Right atrium auricular region (tissue), 2 donors: ENCODE results near the gene CD4. TPM values are rescaled to one million over a fixed set of nuclear protein-coding genes. Genes with fewer than 3 reads are reported as not detected.

Source experiments
- DNase-seq: peaks from one replicate; pipeline ENCODE4 v3.0.0-alpha.2; 2019; ENCODE audit warnings: low spot score
- H3K27ac ChIP-seq, 2 donors: fragments of 200-600 bp; sonication (generic); 1 replicate in 1 of 2; 2 replicates in 1 of 2; pipeline ENCODE4 v1.5.1; 2016 to 2019
- H3K27me3 ChIP-seq, 2 donors: fragments of 200-600 bp; sonication (generic); one replicate each; pipeline versions ENCODE4 v1.5.1 to v1.6.0; 2017 to 2019
- H3K36me3 ChIP-seq: fragments of 200-600 bp; sonication (generic); one replicate; pipeline ENCODE4 v1.5.1; 2016
- H3K4me1 ChIP-seq, 2 donors: fragments of 200-600 bp; sonication (generic); one replicate each; pipeline versions ENCODE4 v1.5.1 to v1.6.0; 2017 to 2019
- H3K4me3 ChIP-seq, 2 donors: fragments of 200-600 bp; sonication (generic); 1 replicate in 1 of 2; 2 replicates in 1 of 2; pipeline ENCODE4 v1.5.1; 2017 to 2019; ENCODE audit warnings: mild to moderate bottlenecking in 1 of 2, moderate library complexity in 1 of 2
- H3K9me3 ChIP-seq, 2 donors: fragments of 200-600 bp; sonication (generic); one replicate each; pipeline ENCODE4 v1.5.1; 2019
- total RNA-seq, 2 donors: library from RNA; depleted of rRNA; stranded (reverse); fragments of >200 nt; gene quantifications; one replicate each; pipeline ENCODE4 v1.1.0, GENCODE V29; 2016
- TF ChIP-seq, protein P1 (sequence below), 2 donors: fragments of 200-600 bp; sonication (generic); IDR thresholded peaks; one replicate each; pipeline ENCODE4 v1.5.1; 2019; ENCODE audit warnings: antibody characterized with exemption in 2 of 2

Gene CD4
- total RNA-seq, 2 donors from 2014 or later: 3.2 to 7.3 TPM

GRCh38 chr12:6831450-6831995, 42.2 kb downstream of the CD4 start:
- Histone ChIP-seq H3K27me3 (no peaks in the 10 kb centered on the region), H3K9me3 (no peaks in the 10 kb centered on the region), H3K4me1 (peaks cover 0 to 33% of the 10 kb centered on the region in 2 donors), H3K27ac (no peak overlapping the region), H3K36me3 (peaks cover 16% of the 10 kb centered on the region), H3K4me3 (no peak overlapping the region)
- TF ChIP-seq, protein P1, sequence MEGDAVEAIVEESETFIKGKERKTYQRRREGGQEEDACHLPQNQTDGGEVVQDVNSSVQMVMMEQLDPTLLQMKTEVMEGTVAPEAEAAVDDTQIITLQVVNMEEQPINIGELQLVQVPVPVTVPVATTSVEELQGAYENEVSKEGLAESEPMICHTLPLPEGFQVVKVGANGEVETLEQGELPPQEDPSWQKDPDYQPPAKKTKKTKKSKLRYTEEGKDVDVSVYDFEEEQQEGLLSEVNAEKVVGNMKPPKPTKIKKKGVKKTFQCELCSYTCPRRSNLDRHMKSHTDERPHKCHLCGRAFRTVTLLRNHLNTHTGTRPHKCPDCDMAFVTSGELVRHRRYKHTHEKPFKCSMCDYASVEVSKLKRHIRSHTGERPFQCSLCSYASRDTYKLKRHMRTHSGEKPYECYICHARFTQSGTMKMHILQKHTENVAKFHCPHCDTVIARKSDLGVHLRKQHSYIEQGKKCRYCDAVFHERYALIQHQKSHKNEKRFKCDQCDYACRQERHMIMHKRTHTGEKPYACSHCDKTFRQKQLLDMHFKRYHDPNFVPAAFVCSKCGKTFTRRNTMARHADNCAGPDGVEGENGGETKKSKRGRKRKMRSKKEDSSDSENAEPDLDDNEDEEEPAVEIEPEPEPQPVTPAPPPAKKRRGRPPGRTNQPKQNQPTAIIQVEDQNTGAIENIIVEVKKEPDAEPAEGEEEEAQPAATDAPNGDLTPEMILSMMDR (IDR thresholded peaks at IDR 0.05): no peak
- no peak for DNase-seq

GRCh38 chr12:6832125-6832524, 42.8 kb downstream of the CD4 start:
- H3K4me1 ChIP-seq: peaks cover 0 to 27% of the 10 kb centered on the region in 2 donors
- peak overlapping the region in 1 of 2 donors; percentile 65 for H3K27ac ChIP-seq
- H3K9me3 ChIP-seq: no peaks in the 10 kb centered on the region
- TF ChIP-seq, protein P1 (IDR thresholded peaks at IDR 0.05): no peak
- no peak overlapping the region for H3K4me3 ChIP-seq
- DNase-seq: no peak
- H3K36me3 ChIP-seq: peaks cover 22% of the 10 kb centered on the region
- no peaks in the 10 kb centered on the region for H3K27me3 ChIP-seq

DNA sequence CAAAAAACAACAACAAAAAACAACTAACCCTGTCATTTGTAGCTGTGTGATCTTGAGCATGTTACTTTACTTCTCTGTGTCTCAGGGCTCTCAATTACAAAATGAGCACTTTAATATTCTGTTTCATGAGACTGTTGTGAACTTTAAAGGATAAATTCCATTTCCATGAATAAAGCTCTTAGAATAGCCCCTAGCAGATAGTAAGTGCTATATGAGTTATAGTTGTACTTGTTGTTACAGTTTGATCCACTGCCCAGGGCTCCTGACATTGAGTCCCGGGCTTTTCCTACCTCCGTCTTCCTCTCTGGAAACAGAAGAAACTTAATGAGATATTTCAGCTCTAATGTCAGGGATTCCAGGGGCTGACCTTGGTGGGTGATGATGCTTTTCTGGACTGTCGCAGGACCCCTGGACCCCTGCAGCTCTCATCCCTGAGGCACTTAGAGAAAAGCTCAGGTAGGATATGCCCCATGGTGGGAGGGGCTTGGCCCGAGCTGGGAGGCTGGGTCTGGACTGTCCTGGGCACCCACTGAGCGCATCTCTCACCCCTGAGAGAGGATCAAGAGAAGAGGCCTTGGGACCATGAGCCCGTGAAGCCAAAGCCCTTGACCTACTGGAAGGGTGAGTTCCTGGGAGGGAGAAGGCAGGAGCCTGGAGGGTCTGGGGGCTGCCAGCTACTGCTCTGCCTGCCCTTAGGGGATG, 44.0 kb downstream of the CD4 start:
- Histone ChIP-seq H3K4me3 (peak overlapping the region; percentile 34 to 41), H3K4me1 (peaks cover 0 to 16% of the 10 kb centered on the region in 2 donors), H3K9me3 (no peaks in the 10 kb centered on the region), H3K36me3 (peaks cover 33% of the 10 kb centered on the region), H3K27me3 (no peaks in the 10 kb centered on the region), H3K27ac (peak overlapping the region; percentile 65 to 85)
- TF ChIP-seq, protein P1 (IDR thresholded peaks at IDR 0.05): no peak
- DNase-seq: no peak

- peaks cover 42% of the 10 kb centered on the region for H3K36me3 ChIP-seq
- peak overlapping the region; percentile 34 to 41 for H3K4me3 ChIP-seq
Measured at GRCh38 chr12:6834254-6834653, 44.9 kb downstream of the CD4 start.

DNA sequence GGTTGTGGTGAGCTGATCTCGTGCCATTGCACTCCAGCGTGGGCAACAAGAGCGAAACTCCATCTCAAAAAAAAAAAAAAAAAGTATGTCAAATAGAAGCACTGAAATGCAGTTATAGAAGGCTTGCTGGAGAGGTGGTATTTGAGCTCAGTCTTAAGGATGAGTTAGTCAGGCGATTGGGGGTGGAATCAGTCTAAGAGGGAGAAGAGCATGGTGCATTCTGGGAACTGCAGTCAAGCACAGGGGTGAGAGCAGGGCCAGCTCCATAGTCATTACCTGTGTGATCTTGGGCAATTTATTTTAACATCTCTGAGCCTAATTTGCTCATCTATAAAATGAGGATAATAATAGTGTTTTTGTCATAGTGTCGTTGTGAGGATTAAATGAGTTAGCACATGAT, 45.5 kb downstream of the CD4 start:
- Histone ChIP-seq H3K27me3 (no peaks in the 10 kb centered on the region), H3K9me3 (no peaks in the 10 kb centered on the region), H3K4me3 (no peak overlapping the region), H3K4me1 (peaks cover 0 to 5% of the 10 kb centered on the region in 2 donors), H3K27ac (no peak overlapping the region), H3K36me3 (peaks cover 48% of the 10 kb centered on the region)
- DNase-seq: no peak
- TF ChIP-seq, protein P1 (IDR thresholded peaks at IDR 0.05): no peak

More at GRCh38 chr12:6834254-6834653, 44.9 kb downstream of the CD4 start:
- TF ChIP-seq, protein P1 (IDR thresholded peaks at IDR 0.05): no peak
- peaks cover 0 to 11% of the 10 kb centered on the region in 2 donors for H3K4me1 ChIP-seq
- H3K9me3 ChIP-seq: no peaks in the 10 kb centered on the region
- no peaks in the 10 kb centered on the region for H3K27me3 ChIP-seq
- no peak for DNase-seq
- H3K27ac ChIP-seq: peak overlapping the region; percentile 65 to 85
